ENCODE data around the gene BLTP2.
"Not testable (repeated sequence)": the region's sequence is repeated elsewhere in the genome, so short reads cannot be mapped to it uniquely, and the experiment has no call there.

The BLTP2 gene

DNA sequence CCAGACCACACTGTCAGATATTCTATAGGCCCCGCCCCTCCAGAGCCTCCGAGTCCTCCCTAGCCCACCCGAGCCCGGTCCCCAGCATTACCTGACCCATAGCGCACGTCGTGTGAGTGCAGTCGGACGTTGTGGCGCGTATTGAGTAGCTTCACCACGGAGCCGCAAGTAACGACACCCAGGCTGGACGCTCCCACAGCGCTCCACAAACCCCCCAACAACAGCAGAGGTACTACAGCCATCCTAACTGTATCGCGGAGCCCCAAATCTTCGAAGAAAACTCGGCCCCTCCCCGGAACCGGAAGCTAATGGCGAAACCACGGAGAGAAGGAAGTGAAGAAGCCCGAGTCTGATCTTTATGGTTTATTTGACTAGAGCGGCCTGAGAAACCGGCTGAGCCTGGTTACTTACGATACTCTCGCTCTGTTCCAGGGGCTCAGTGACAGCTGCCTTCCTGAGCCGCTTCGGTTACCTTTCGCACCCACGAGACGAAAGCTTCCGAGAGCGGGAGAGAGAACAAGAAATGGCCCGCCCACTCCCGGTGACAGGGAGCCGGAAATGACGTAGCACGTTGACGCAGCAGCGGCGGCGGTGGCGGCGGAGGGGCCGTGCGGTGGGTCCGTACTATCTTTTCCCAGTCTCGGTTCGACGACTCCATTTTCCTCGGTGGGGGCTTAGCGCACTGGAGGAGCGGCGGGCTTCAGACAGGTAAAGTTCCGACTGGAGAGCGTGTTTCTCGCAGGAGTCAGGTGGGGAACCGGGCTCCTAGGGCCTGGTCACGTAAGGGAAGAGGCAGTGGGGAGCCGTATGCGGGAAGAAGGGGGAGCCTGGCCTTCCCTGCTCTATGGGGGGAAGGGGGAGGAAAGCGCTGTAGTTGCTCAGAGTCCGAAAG lies 16.9 kb upstream of the BLTP2 start, which contains the start of the genes SDF2 and SUPT6H:
Gene SDF2, minus strand, starts transcription at position 272 of the 892 bp plus-strand sequence. Its CDS starts 30 bp downstream, at position 242.
Gene SUPT6H, plus strand, starts transcription at position 571 of the 892 bp plus-strand sequence. CDS start 11,197 bp downstream, outside the sequence.
- peak; percentile 93 for DNase-seq (ENCODE audit: low spot score)
- H3K9me3 Mint-ChIP-seq: no peaks in the 10 kb centered on the region
- H3K36me3 Mint-ChIP-seq (ENCODE audit: low read depth): peaks cover 38% of the 10 kb centered on the region
- H3K4me1 Mint-ChIP-seq (ENCODE audit: low read depth): peaks cover 34% of the 10 kb centered on the region
- peak within 1 kb of the TSS; percentile 95 for H3K27ac Mint-ChIP-seq
- H3K27me3 Mint-ChIP-seq (ENCODE audit: low read depth): no peaks in the 10 kb centered on the region
- peak within 1 kb of the TSS; percentile 95 for H3K4me3 Mint-ChIP-seq

DNA sequence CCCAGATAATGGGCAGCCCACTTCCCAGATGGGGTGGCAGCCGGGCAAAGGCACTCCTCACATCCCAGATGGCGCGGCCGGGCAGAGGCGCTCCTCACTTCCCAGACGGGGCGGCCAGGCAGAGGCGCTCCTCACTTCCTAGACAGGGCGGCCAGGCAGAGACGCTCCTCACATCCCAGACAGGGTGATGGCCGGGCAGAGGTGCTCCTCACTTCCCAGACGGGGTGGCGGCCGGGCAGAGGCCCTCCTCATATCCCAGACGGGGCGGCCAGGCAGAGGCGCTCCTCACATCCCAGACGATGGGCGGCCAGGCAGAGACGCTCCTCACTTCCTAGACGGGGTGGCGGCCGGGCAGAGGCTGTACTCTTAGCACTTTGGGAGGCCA lies 14.5 kb upstream of the BLTP2 start:
- not testable (repeated sequence) for H3K27ac Mint-ChIP-seq; H3K27me3 Mint-ChIP-seq (ENCODE audit: low read depth); DNase-seq (ENCODE audit: low spot score); H3K4me3 Mint-ChIP-seq; H3K9me3 Mint-ChIP-seq
- H3K36me3 Mint-ChIP-seq (ENCODE audit: low read depth): peaks cover 40% of the 10 kb centered on the region
- peaks cover 28% of the 10 kb centered on the region for H3K4me1 Mint-ChIP-seq (ENCODE audit: low read depth)

DNA sequence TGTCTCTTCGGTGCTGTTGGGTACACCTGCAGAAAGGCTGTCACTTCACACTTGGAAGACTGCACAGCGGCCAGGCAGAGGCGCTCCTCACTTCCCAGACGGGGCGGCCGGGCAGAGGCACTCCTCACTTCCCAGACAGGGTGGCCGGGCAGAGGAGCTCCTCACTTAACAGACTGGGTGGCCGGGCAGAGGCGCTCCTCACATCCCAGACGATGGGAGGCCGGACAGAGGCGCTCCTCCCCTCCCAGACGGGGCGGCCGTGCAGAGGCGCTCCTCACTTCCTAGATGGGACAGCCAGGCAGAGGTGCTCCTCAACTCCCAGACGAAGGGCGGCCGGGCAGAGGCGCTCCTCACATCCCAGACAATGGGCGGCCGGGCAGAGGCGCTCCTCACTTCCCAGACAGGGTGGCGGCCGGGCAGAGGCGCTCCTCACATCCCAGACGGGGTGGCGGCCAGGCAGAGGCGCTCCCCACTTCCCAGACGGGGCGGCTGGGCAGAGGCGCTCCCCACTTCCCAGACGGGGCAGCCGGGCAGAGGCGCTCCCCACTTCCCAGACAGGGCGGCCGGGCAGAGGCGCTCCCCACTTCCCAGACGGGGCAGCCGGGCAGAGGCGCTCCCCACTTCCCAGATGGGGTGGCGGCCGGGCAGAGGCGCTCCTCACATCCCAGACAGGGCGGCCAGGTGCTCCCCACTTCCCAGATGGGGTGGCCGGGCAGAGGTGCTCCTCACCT lies 14.0 kb upstream of the BLTP2 start:
- H3K36me3 Mint-ChIP-seq (ENCODE audit: low read depth): peaks cover 43% of the 10 kb centered on the region
- H3K4me1 Mint-ChIP-seq (ENCODE audit: low read depth): peaks cover 25% of the 10 kb centered on the region
- H3K27me3 Mint-ChIP-seq (ENCODE audit: low read depth); H3K9me3 Mint-ChIP-seq; H3K27ac Mint-ChIP-seq; H3K4me3 Mint-ChIP-seq; DNase-seq (ENCODE audit: low spot score): not testable (repeated sequence)

- H3K27ac Mint-ChIP-seq; DNase-seq (ENCODE audit: low spot score); H3K9me3 Mint-ChIP-seq; H3K27me3 Mint-ChIP-seq (ENCODE audit: low read depth); H3K4me3 Mint-ChIP-seq: not testable (repeated sequence)
- Mint-ChIP-seq H3K36me3 (ENCODE audit: low read depth) (peaks cover 40% of the 10 kb centered on the region), H3K4me1 (ENCODE audit: low read depth) (peaks cover 21% of the 10 kb centered on the region)
These were observed 13.4 kb upstream of the BLTP2 start for GRCh38 chr17:28658342-28658741.

DNA sequence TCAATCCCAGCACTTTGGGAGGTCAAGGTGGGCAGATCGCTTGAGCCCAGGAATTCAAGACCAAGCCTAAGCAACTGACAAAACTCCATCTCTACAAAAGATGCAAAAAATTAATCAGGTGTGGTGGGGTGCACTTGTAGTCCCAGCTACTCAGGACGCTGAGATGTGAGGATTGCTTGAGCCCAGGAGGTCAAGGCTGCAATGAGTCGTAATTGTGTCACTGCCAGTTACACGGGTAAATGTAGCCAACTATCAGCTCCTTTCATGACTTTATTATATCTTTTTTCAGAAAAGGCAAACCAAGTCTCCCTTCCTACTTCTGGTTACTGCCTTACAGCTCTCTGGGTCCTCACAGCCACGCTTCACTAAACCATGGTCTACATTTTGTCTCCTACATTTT lies 12.8 kb upstream of the BLTP2 start:
- peaks cover 44% of the 10 kb centered on the region for H3K36me3 Mint-ChIP-seq (ENCODE audit: low read depth)

GRCh38 chr17:28655160-28655559 lies 10.2 kb upstream of the BLTP2 start:
- peaks cover 38% of the 10 kb centered on the region for H3K36me3 Mint-ChIP-seq (ENCODE audit: low read depth)
- H3K9me3 Mint-ChIP-seq: no peaks in the 10 kb centered on the region
- H3K4me1 Mint-ChIP-seq (ENCODE audit: low read depth): peaks cover 7% of the 10 kb centered on the region
- H3K27ac Mint-ChIP-seq: no peak overlapping the region
- H3K27me3 Mint-ChIP-seq (ENCODE audit: low read depth): no peaks in the 10 kb centered on the region
- H3K4me3 Mint-ChIP-seq: no peak overlapping the region
- DNase-seq (ENCODE audit: low spot score): no peak

More for the DNA sequence above, 12.8 kb upstream of the BLTP2 start:
- no peak overlapping the region for H3K27ac Mint-ChIP-seq
- H3K9me3 Mint-ChIP-seq: no peaks in the 10 kb centered on the region
- peaks cover 17% of the 10 kb centered on the region for H3K4me1 Mint-ChIP-seq (ENCODE audit: low read depth)
- H3K27me3 Mint-ChIP-seq (ENCODE audit: low read depth): no peaks in the 10 kb centered on the region
- H3K4me3 Mint-ChIP-seq: no peak overlapping the region
- DNase-seq (ENCODE audit: low spot score): no peak

- Mint-ChIP-seq H3K27ac (no peak overlapping the region), H3K9me3 (no peaks in the 10 kb centered on the region), H3K4me1 (ENCODE audit: low read depth) (peaks cover 24% of the 10 kb centered on the region), H3K27me3 (ENCODE audit: low read depth) (no peaks in the 10 kb centered on the region), H3K4me3 (no peak overlapping the region), H3K36me3 (ENCODE audit: low read depth) (peaks cover 37% of the 10 kb centered on the region)
- no peak for DNase-seq (ENCODE audit: low spot score)
These were observed 3.7 kb upstream of the BLTP2 start for GRCh38 chr17:28648698-28649097.

GRCh38 chr17:28646039-28646754 lies 1.2 kb upstream of the BLTP2 start:
- no peak for DNase-seq (ENCODE audit: low spot score)
- H3K27ac Mint-ChIP-seq: peak overlapping the region; percentile 92
- no peaks in the 10 kb centered on the region for H3K9me3 Mint-ChIP-seq
- peaks cover 48% of the 10 kb centered on the region for H3K36me3 Mint-ChIP-seq (ENCODE audit: low read depth)
- H3K27me3 Mint-ChIP-seq (ENCODE audit: low read depth): no peaks in the 10 kb centered on the region
- peak overlapping the region; percentile 91 for H3K4me3 Mint-ChIP-seq
- peaks cover 32% of the 10 kb centered on the region for H3K4me1 Mint-ChIP-seq (ENCODE audit: low read depth)

DNA sequence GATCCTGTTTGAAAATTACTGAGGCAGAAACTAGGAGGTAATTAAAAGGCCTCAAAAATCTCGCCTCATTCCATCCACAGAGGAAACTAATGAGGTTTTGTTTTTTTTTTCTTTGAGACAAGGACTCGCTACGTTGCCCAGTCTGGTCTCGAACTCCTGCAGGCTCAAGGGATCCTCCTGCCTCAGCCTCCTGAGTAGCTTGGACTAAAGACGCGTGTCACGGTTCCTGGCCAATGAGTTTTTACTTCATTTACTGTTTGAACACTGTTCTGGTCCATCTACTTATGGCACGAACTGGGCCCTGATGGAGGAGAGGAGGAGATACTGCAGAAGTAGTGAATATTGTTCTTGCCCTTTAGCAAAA lies 600 bp upstream of the BLTP2 start:
- Mint-ChIP-seq H3K36me3 (ENCODE audit: low read depth) (peaks cover 53% of the 10 kb centered on the region), H3K4me3 (peak overlapping the region; percentile 91), H3K27me3 (ENCODE audit: low read depth) (no peaks in the 10 kb centered on the region), H3K4me1 (ENCODE audit: low read depth) (peaks cover 33% of the 10 kb centered on the region), H3K9me3 (no peaks in the 10 kb centered on the region), H3K27ac (peak overlapping the region; percentile 92)
- no peak for DNase-seq (ENCODE audit: low spot score)

DNA sequence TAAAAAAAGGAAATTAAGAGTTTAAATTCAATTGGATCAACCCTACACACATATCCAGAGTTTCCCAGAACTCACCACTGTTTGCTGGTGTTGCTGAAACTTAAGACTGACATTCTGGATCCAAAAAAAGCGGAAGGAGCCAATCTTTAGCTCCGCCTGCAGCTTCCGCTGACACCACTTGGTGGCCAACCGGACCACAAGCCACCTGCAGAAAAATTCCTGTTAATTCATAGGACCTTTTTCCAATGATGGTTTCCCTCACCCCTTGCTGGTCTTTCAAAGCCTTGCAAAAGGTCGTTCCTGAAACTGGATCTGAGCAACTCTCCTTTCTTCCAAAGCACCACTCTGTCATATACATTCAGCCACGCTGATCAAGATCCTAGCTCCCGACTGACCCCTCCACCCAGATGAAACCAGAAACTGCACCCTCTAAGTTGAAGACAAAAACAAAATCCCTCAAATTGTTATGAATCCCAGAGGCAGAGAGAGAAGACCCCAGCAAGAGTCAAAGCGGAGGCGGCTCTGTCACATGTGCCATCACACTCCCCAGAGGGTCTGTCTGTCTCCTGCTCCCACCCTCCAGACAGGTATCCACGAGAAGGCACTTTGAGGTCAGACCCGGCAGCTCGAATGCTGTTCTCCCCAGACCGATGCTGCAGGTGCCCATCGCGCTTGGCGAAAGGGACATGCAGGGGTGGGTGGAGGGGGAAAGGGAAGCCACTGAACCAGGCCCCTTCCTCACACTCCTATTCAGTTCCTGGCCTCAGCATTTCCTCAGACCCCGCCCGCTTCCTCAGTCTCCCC lies 773 bp downstream of the BLTP2 start:
- Mint-ChIP-seq H3K27ac (peak overlapping the region; percentile 88), H3K27me3 (ENCODE audit: low read depth) (no peaks in the 10 kb centered on the region), H3K9me3 (no peaks in the 10 kb centered on the region), H3K4me1 (ENCODE audit: low read depth) (peaks cover 36% of the 10 kb centered on the region), H3K36me3 (ENCODE audit: low read depth) (peaks cover 63% of the 10 kb centered on the region), H3K4me3 (peak overlapping the region; percentile 91)
- peak; percentile 38 for DNase-seq (ENCODE audit: low spot score)

DNA sequence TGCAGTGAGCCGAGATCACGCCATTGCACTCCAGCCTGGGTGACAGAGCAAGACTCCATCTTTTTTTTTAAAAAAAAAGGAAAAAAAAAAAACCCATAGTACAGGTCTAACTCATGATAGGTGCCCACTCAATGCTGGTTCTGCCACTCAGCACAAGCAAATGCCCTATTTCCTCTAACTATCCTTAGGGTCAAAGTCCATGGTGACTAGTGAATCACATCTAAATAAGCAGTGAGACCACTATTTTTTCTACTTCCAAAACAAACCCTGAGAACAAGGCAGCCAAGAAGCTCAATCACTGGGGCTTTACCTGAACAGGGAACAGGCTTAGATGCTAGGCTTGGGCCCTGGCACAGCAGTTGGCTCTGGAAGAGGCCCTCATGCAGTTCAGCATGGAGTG lies 3.4 kb downstream of the BLTP2 start:
- DNase-seq (ENCODE audit: low spot score): no peak
- H3K4me1 Mint-ChIP-seq (ENCODE audit: low read depth): peaks cover 31% of the 10 kb centered on the region
- no peaks in the 10 kb centered on the region for H3K9me3 Mint-ChIP-seq
- H3K27ac Mint-ChIP-seq: no peak overlapping the region
- H3K4me3 Mint-ChIP-seq: no peak overlapping the region
- H3K27me3 Mint-ChIP-seq (ENCODE audit: low read depth): no peaks in the 10 kb centered on the region
- peaks cover 72% of the 10 kb centered on the region for H3K36me3 Mint-ChIP-seq (ENCODE audit: low read depth)

GRCh38 chr17:28635506-28635905 lies 9.5 kb downstream of the BLTP2 start:
- no peak overlapping the region for H3K27ac Mint-ChIP-seq
- no peaks in the 10 kb centered on the region for H3K9me3 Mint-ChIP-seq
- H3K36me3 Mint-ChIP-seq (ENCODE audit: low read depth): peaks cover 88% of the 10 kb centered on the region
- no peak overlapping the region for H3K4me3 Mint-ChIP-seq
- DNase-seq (ENCODE audit: low spot score): no peak
- peaks cover 7% of the 10 kb centered on the region for H3K4me1 Mint-ChIP-seq (ENCODE audit: low read depth)
- H3K27me3 Mint-ChIP-seq (ENCODE audit: low read depth): no peaks in the 10 kb centered on the region

DNA sequence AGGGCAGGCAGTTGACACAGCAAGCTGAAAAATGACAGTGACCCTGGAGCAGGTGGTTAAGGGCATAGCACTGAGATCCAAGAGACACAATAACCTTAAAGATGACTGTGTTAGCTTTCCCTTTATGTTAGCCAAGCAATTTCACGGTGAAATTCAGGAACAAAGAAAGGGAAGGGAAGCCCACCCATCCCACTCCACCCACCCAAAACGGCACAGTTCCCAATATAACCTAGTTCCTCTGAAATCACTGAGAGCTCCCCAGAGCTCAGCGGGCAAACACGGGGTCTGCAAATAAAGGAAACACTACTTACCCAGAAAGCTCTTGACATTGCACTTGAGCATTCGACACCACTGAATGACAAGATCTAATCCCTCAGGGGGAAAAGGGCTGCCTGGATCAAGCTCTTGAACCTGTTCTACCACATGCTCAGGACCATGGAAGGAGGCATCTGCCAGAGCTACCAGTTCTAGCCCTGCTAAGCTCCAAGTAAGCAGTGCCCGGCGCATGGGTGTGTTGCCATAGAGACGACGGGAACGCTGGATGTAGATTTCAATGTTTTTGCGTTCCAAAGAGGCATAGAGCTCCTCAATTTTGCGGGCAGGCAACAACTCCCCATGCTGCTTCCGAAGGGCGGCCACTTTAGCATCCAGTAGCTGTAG lies 10.6 kb downstream of the BLTP2 start:
- Mint-ChIP-seq H3K9me3 (no peaks in the 10 kb centered on the region), H3K27me3 (ENCODE audit: low read depth) (no peaks in the 10 kb centered on the region), H3K27ac (no peak overlapping the region), H3K4me1 (ENCODE audit: low read depth) (peaks cover 4% of the 10 kb centered on the region), H3K36me3 (ENCODE audit: low read depth) (peaks cover 80% of the 10 kb centered on the region), H3K4me3 (no peak overlapping the region)
- DNase-seq (ENCODE audit: low spot score): no peak
